ENCODE measurements around the gene VSX1.

VSX1 gene

GRCh38 chr20:25030649-25031207, 51.2 kb downstream of the VSX1 start:
- DNase-seq (ENCODE audit: extremely low read depth, low read depth) = no peak
- TF ChIP-seq CTCF (IDR thresholded peaks at IDR 0.05; ENCODE audit: low read depth, low read length, missing control alignments) = no peak

GRCh38 chr20:25030007-25030648, 51.8 kb downstream of the VSX1 start:
- no peak for DNase-seq (ENCODE audit: extremely low read depth, low read depth)
- H3K4me3 ChIP-seq (replicated peaks; ENCODE audit: low read depth, low read length) = no peak overlapping the region
- no peak for TF ChIP-seq CTCF (IDR thresholded peaks at IDR 0.05; ENCODE audit: low read depth, low read length, missing control alignments)

More at GRCh38 chr20:25030649-25031207, 51.2 kb downstream of the VSX1 start:
- H3K4me3 ChIP-seq (replicated peaks; ENCODE audit: low read depth, low read length) = no peak overlapping the region

- no peak for DNase-seq (ENCODE audit: extremely low read depth, low read depth)
- H3K4me3 ChIP-seq (replicated peaks; ENCODE audit: low read depth, low read length) = no peak overlapping the region
- TF ChIP-seq CTCF (IDR thresholded peaks at IDR 0.05; ENCODE audit: low read depth, low read length, missing control alignments) = no peak
Observed at GRCh38 chr20:25025986-25026605, 55.8 kb downstream of the VSX1 start.
